BLaER1 (cell line): ENCODE results near the gene GRIA1.
A peak's percentile ranks its signal among the peaks of the same experiment; 100 is the strongest.
"Not testable (repeated sequence)": the region's sequence is repeated elsewhere in the genome, so short reads cannot be mapped to it uniquely, and the experiment has no call there.

Experiments
- H3K27ac ChIP-seq: shearing (Covaris generic); formaldehyde crosslinking; 2 replicates; pipeline ENCODE4 v1.8.1; 2022
- H3K27me3 ChIP-seq: shearing (Covaris generic); formaldehyde crosslinking; 2 replicates; pipeline ENCODE4 v1.8.1; 2022
- H3K36me3 ChIP-seq: shearing (Covaris generic); formaldehyde crosslinking; 2 replicates; pipeline ENCODE4 v1.8.1; 2022
- H3K4me1 ChIP-seq: shearing (Covaris generic); formaldehyde crosslinking; 2 replicates; pipeline ENCODE4 v1.8.1; 2022
- H3K4me2 ChIP-seq: shearing (Covaris generic); formaldehyde crosslinking; 2 replicates; pipeline ENCODE4 v1.8.1; 2022
- H3K4me3 ChIP-seq: shearing (Covaris generic); formaldehyde crosslinking; 2 replicates; pipeline ENCODE4 v1.8.1; 2022
- H3K9ac ChIP-seq: shearing (Covaris generic); formaldehyde crosslinking; 2 replicates; pipeline ENCODE4 v1.8.1; 2022
- H3K9me3 ChIP-seq: shearing (Covaris generic); formaldehyde crosslinking; 2 replicates; pipeline ENCODE4 v1.8.1; 2022
- H4K20me1 ChIP-seq: shearing (Covaris generic); formaldehyde crosslinking; 2 replicates; pipeline ENCODE4 v1.8.1; 2022
- Cebpa-rat ChIP-seq: shearing (Covaris generic); IDR thresholded peaks from 2 replicates; pipeline ENCODE4 v1.8.1; 2022

GRIA1 gene

DNA sequence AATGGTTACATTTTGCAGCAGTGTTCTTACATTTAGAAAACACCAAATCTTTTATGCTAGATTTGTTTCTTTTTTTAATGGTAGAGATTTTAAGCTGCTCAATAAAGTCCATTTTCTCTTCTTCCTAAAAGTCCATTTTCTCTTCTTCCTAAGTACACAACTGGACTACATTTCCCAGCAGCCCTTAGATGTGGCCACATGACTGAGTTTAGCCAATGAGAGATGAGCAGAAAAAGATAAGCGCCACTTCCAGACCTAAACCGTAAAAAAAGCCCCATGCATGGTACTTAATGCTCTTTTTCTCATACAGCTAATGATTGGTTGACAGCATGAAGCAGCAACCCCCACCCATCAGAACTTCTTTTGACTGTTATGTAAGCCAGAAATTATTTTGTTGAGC lies 341.5 kb downstream of the GRIA1 start:
- no peak overlapping the region for H3K9ac ChIP-seq
- H3K36me3 ChIP-seq: no peaks in the 10 kb centered on the region
- no peak overlapping the region for H3K4me3 ChIP-seq
- no peak overlapping the region for H3K4me2 ChIP-seq
- no peak overlapping the region for H3K27ac ChIP-seq
- no peaks in the 10 kb centered on the region for H3K9me3 ChIP-seq
- no peaks in the 10 kb centered on the region for H3K27me3 ChIP-seq
- H4K20me1 ChIP-seq: no peaks in the 10 kb centered on the region
- no peaks in the 10 kb centered on the region for H3K4me1 ChIP-seq
- no peak for TF ChIP-seq Cebpa-rat

- Histone ChIP-seq H3K4me2 (no peak overlapping the region), H3K27me3 (no peaks in the 10 kb centered on the region), H3K4me3 (no peak overlapping the region), H3K4me1 (no peaks in the 10 kb centered on the region), H3K36me3 (no peaks in the 10 kb centered on the region), H3K9me3 (no peaks in the 10 kb centered on the region), H3K9ac (no peak overlapping the region), H3K27ac (no peak overlapping the region), H4K20me1 (no peaks in the 10 kb centered on the region)
- TF ChIP-seq Cebpa-rat: no peak
These were observed 345.5 kb downstream of the GRIA1 start for GRCh38 chr5:153835891-153836515.

DNA sequence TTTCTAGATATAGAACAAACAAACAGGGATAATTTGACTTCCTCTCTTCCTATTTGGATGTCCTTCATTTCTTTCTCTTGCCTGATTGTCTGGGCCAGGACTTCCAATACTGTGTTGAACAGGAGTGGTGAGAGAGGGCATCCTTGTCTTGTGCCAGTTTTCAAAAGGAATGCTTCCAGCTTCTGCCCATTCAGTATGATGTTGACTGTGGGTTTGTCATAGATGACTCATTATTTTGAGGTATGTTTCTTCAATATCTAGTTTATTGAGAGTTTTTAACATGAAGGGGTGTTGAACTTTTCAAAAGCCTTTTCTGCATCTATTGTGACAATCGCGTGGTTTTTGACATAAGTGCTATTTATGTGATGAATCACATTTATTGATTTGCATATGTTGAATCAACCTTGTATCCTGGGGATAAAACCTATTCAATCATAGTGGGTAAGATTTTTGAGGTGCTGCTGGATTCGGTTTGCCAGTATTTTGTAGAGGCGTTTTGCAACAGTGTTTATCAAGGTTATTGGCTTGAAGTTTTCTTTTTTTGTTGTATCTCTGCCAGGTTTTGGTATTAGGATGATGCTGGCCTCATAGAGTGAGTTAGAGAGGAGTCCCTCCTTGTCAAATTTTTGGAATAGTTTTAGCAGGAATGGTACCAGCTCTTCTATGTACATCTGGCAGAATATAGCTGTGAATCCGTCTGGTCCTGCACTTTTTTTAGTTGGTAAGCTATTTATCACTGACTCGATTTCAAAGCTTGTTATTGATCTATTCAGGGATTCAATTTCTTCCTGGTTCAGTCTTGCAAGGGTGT lies 359.0 kb downstream of the GRIA1 start:
- H3K4me2 ChIP-seq, H3K4me3 ChIP-seq, H3K27me3 ChIP-seq, H4K20me1 ChIP-seq, H3K27ac ChIP-seq, H3K9ac ChIP-seq, H3K9me3 ChIP-seq, H3K4me1 ChIP-seq, H3K36me3 ChIP-seq: not testable (repeated sequence)

DNA sequence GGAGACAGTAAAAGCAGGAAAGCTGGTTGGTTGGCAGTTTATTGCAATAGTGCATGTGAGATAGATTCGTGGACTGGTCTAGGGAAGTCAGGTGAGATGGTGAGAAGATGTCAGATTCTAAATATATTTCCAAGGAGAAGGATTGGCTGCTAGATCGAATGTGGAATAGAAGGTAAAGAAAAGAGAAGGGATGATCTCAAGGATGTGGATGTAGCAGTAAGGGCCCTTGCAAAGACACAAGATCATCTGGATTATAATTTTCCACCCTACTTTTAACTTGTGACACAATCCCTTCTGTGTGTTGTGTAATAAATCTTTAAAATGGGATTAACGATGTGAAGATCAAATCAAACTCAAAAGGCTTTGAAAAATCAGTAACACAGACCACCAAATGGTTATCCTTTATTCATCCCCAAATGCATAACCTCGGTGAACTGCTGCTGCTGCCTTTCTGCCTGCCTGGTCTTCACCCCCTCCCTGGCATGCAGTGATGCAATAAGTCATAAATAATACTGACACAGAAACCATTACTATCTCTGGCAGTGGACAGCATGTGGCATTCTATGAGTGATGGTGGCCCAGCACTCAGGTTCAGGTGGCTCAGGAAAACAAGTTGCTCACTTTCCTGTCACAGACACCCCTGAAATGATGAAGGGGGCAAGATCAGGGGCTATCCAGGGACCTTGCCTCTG lies 369.9 kb downstream of the GRIA1 start:
- no peaks in the 10 kb centered on the region for H3K9me3 ChIP-seq
- TF ChIP-seq Cebpa-rat: 0 out of 2 replicates have a peak, but pooled peaks have one; percentile 24
- H3K27me3 ChIP-seq: no peaks in the 10 kb centered on the region
- no peak overlapping the region for H3K9ac ChIP-seq
- H3K4me1 ChIP-seq: no peaks in the 10 kb centered on the region
- H3K4me3 ChIP-seq: no peak overlapping the region
- no peaks in the 10 kb centered on the region for H4K20me1 ChIP-seq
- H3K27ac ChIP-seq: no peak overlapping the region
- no peaks in the 10 kb centered on the region for H3K36me3 ChIP-seq
- H3K4me2 ChIP-seq: no peak overlapping the region

DNA sequence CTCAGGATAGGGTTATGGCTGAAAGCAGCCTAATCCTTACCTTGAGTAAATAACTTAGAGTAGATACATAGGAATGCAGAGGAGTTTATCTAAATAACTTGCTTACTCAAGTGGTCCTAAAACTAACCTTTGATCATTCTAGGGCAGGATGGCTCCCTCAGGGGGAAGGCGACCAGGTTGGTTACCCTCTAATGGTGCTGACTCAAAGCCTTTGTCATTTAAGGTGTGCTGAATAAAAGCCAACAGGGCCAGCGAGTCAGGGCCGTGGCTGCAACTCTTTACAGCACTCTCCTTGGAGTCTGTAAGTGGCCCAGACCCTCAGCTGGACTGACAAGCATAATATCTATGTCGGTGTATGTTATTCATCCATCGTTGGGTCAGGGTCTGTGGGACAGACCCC lies 372.4 kb downstream of the GRIA1 start:
- not testable (repeated sequence) for H3K9ac ChIP-seq, H3K27me3 ChIP-seq, H3K9me3 ChIP-seq, H3K4me1 ChIP-seq, H3K27ac ChIP-seq, H3K4me2 ChIP-seq, H4K20me1 ChIP-seq, H3K36me3 ChIP-seq, H3K4me3 ChIP-seq
